Stimulated activated naive CD8-positive, alpha-beta T cell treated with anti-CD3 and anti-CD28 coated beads, Interleukin-15, Interleukin-2, amounts not matched to agents 100 U/mL and 50 U/mL, for 24 hours (primary cell): Measurements from ENCODE around the gene MUSK.
"Not testable (repeated sequence)": the region's sequence is repeated elsewhere in the genome, so short reads cannot be mapped to it uniquely, and the experiment has no call there.

Experiments
- ATAC-seq: fragments of 150-1000 bp; cut with Tn5 transposase; one replicate; pipeline ENCODE4 v1.10.0; 2021
- DNase-seq: peaks from one replicate; pipeline ENCODE4 v3.0.0; 2021

The MUSK gene

GRCh38 chr9:110695846-110696245, 27.3 kb downstream of the MUSK start:
- not testable (repeated sequence) for DNase-seq, ATAC-seq

GRCh38 chr9:110700953-110701352, 32.4 kb downstream of the MUSK start:
- ATAC-seq (no peak), DNase-seq (no peak)

GRCh38 chr9:110703669-110704068, 35.1 kb downstream of the MUSK start:
- DNase-seq (no peak), ATAC-seq (no peak)

GRCh38 chr9:110707419-110707818, 38.8 kb downstream of the MUSK start:
- ATAC-seq (no peak), DNase-seq (no peak)

GRCh38 chr9:110710420-110710819, 41.8 kb downstream of the MUSK start:
- no peak for ATAC-seq
- no peak for DNase-seq

GRCh38 chr9:110712955-110713354, 44.4 kb downstream of the MUSK start:
- no peak for DNase-seq

GRCh38 chr9:110714314-110714713, 45.7 kb downstream of the MUSK start:
- no peak for DNase-seq
- ATAC-seq = no peak

More at GRCh38 chr9:110712955-110713354, 44.4 kb downstream of the MUSK start:
- no peak for ATAC-seq

- DNase-seq (no peak), ATAC-seq (no peak)
These were observed 59.5 kb downstream of the MUSK start for GRCh38 chr9:110728058-110728457.

GRCh38 chr9:110729641-110730040, 61.0 kb downstream of the MUSK start:
- ATAC-seq = no peak

GRCh38 chr9:110731437-110732028, 62.9 kb downstream of the MUSK start:
- DNase-seq (no peak), ATAC-seq (no peak)

More at GRCh38 chr9:110729641-110730040, 61.0 kb downstream of the MUSK start:
- no peak for DNase-seq

GRCh38 chr9:110738982-110739381, 70.4 kb downstream of the MUSK start:
- no peak for ATAC-seq

GRCh38 chr9:110742741-110743371, 74.3 kb downstream of the MUSK start:
- no peak for DNase-seq

More at GRCh38 chr9:110738982-110739381, 70.4 kb downstream of the MUSK start:
- DNase-seq = no peak

GRCh38 chr9:110744715-110745384, 76.3 kb downstream of the MUSK start:
- no peak for ATAC-seq
- no peak for DNase-seq

More at GRCh38 chr9:110742741-110743371, 74.3 kb downstream of the MUSK start:
- ATAC-seq = no peak

GRCh38 chr9:110745676-110746075, 77.1 kb downstream of the MUSK start:
- no peak for ATAC-seq
- DNase-seq = no peak

GRCh38 chr9:110746211-110746930, 77.8 kb downstream of the MUSK start:
- DNase-seq = no peak

GRCh38 chr9:110748251-110748893, 79.8 kb downstream of the MUSK start:
- DNase-seq = no peak

More at GRCh38 chr9:110746211-110746930, 77.8 kb downstream of the MUSK start:
- no peak for ATAC-seq

GRCh38 chr9:110750272-110750671, 81.7 kb downstream of the MUSK start:
- no peak for DNase-seq
- ATAC-seq = no peak

More at GRCh38 chr9:110748251-110748893, 79.8 kb downstream of the MUSK start:
- no peak for ATAC-seq

- ATAC-seq (no peak), DNase-seq (no peak)
These were observed 83.4 kb downstream of the MUSK start for GRCh38 chr9:110751971-110752370.

GRCh38 chr9:110752766-110753165, 84.2 kb downstream of the MUSK start:
- ATAC-seq = no peak
- DNase-seq = no peak

- DNase-seq (no peak), ATAC-seq (no peak)
These were observed 85.2 kb downstream of the MUSK start for GRCh38 chr9:110753731-110754231.

GRCh38 chr9:110755179-110755578, 86.6 kb downstream of the MUSK start:
- ATAC-seq (no peak), DNase-seq (no peak)

GRCh38 chr9:110758201-110758600, 89.6 kb downstream of the MUSK start:
- DNase-seq (no peak), ATAC-seq (no peak)
